MCF 10A (cell line): ENCODE results near the gene CAMTA1. TPM values are rescaled to one million over a fixed set of nuclear protein-coding genes. Genes with fewer than 3 reads are reported as not detected.

Source experiments
- BruUV-seq: library from RNA; stranded (reverse); fragments of 400-500 nt; replicated peaks from 2 replicates; lab custom pipeline; 2021; lab: Mats Ljungman, UMichigan
- CTCF ChIA-PET: fragments of 300-600 bp; sonication (Branson Sonifier 250); formaldehyde crosslinking; extraction: SDS; loops from one replicate; lab custom pipeline; 2021; ENCODE audit warnings: antibody characterized with exemption, inconsistent platforms; lab: Yijun Ruan, JAX
- POLR2A ChIA-PET: fragments of 300-600, 350-650 bp; sonication (Branson Sonifier 250); formaldehyde crosslinking; extraction: SDS; loops from one replicate; lab custom pipeline; 2020; ENCODE audit warnings: antibody characterized with exemption, inconsistent platforms; lab: Yijun Ruan, JAX
- DNase-seq: peaks from one replicate; pipeline ENCODE4 v3.0.0-alpha.2; 2018; ENCODE audit not compliant: unreplicated experiment
- H3K27ac Mint-ChIP-seq: one replicate; pipeline ENCODE4 v1.8.0; 2022; ENCODE audit warnings: mild to moderate bottlenecking, low read depth, mixed read lengths; ENCODE audit not compliant: unreplicated experiment
- H3K27me3 Mint-ChIP-seq: one replicate; pipeline ENCODE4 v1.8.0; 2022; ENCODE audit warnings: mixed read lengths; ENCODE audit not compliant: insufficient read depth, unreplicated experiment
- H3K36me3 Mint-ChIP-seq: one replicate; pipeline ENCODE4 v1.8.0; 2022; ENCODE audit warnings: mild to moderate bottlenecking, moderate library complexity, mixed read lengths; ENCODE audit not compliant: insufficient read depth, unreplicated experiment
- H3K4me1 Mint-ChIP-seq: one replicate; pipeline ENCODE4 v1.8.0; 2022; ENCODE audit warnings: mixed read lengths; ENCODE audit not compliant: insufficient read depth, unreplicated experiment
- H3K4me3 Mint-ChIP-seq: one replicate; pipeline ENCODE4 v1.8.0; 2022; ENCODE audit warnings: mild to moderate bottlenecking, moderate library complexity, mixed read lengths; ENCODE audit not compliant: unreplicated experiment
- H3K9me3 Mint-ChIP-seq: one replicate; pipeline ENCODE4 v1.8.0; 2022; ENCODE audit warnings: mixed read lengths; ENCODE audit not compliant: unreplicated experiment
- intact Hi-C: fragments of 100-400 bp; cut with micrococcal nuclease; formaldehyde crosslinking; loops from 2 replicates; pipeline ENCODE4 v1.14.1; 2022
- total RNA-seq: library from RNA; stranded (reverse); gene quantifications from 2 replicates; pipeline ENCODE4 v1.2.3, GENCODE V29; 2022
- TF ChIP-seq, protein P1 (sequence below): fragments of 200-600 bp; IDR thresholded peaks from one replicate; pipeline ENCODE4 v1.8.0; 2022; ENCODE audit warnings: antibody characterized with exemption, mild to moderate bottlenecking; ENCODE audit not compliant: unreplicated experiment

Gene CAMTA1
- total RNA-seq, 1 experiment from 2014 or later = 74.1 TPM

DNA sequence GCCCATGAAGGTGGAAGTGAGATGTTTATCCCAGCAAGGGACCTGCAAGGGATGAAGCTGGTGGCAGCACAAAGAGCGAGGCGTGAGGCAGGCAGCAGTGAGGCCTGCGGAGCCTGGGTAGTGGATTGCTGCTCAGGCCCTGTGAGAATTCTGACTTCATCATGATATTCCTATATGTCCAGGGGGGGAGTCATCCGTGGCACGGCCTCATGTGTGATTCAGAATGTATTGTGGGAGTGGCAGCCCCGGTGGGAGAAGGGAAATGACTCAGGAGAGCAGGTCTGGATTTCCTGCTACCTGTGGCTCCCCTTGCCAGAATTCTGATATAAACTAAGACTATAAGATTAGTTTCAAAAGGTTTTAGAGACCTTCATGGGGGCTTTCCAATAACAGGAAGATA, 240.9 kb downstream of the CAMTA1 start:
- no peaks in the 10 kb centered on the region for H3K9me3 Mint-ChIP-seq
- H3K36me3 Mint-ChIP-seq = no peaks in the 10 kb centered on the region
- H3K27ac Mint-ChIP-seq = no peak overlapping the region
- peaks cover 8% of the 10 kb centered on the region for H3K27me3 Mint-ChIP-seq
- no TSS peak for BruUV-seq
- no peaks in the 10 kb centered on the region for H3K4me1 Mint-ChIP-seq
- peak; percentile 59 for DNase-seq
- ChIA-PET POLR2A (no interaction called here), CTCF (interaction anchor here (0.7 to 1.6 kb wide), 2 partner anchors 44 to 221 kb away, joined by 3 to 5 read pairs; no protein-coding TSS in a partner anchor)
- intact Hi-C loops = no loop called here
- TF ChIP-seq, protein P1, sequence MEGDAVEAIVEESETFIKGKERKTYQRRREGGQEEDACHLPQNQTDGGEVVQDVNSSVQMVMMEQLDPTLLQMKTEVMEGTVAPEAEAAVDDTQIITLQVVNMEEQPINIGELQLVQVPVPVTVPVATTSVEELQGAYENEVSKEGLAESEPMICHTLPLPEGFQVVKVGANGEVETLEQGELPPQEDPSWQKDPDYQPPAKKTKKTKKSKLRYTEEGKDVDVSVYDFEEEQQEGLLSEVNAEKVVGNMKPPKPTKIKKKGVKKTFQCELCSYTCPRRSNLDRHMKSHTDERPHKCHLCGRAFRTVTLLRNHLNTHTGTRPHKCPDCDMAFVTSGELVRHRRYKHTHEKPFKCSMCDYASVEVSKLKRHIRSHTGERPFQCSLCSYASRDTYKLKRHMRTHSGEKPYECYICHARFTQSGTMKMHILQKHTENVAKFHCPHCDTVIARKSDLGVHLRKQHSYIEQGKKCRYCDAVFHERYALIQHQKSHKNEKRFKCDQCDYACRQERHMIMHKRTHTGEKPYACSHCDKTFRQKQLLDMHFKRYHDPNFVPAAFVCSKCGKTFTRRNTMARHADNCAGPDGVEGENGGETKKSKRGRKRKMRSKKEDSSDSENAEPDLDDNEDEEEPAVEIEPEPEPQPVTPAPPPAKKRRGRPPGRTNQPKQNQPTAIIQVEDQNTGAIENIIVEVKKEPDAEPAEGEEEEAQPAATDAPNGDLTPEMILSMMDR = no peak
- no peak overlapping the region for H3K4me3 Mint-ChIP-seq

DNA sequence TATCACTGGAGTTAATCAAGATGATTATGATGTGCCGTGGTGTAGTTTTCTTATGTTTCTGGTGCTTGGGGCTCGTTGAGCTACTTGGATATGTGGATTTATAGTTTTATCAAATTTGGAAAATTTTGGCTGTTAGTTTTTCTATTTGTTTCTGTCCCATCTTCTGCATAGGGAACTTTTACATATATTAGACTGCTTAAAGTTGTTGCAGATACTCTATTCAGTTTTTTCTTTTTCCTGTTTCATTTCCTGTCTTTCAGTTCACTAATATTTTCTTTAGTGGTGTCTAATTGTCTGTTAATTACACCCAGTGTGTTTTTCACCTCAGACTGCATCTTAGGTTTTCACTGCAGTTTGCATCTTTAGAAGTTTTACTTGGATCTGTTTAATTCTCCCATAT, 247.7 kb downstream of the CAMTA1 start:
- peaks cover 14% of the 10 kb centered on the region for H3K9me3 Mint-ChIP-seq
- CTCF ChIA-PET = interaction anchor here (1.4 kb wide), 1 partner anchor 10 kb away, joined by 3 read pairs; no protein-coding TSS in a partner anchor
- H3K27ac Mint-ChIP-seq = no peak overlapping the region
- POLR2A ChIA-PET = no interaction called here
- intact Hi-C loops = no loop called here
- no peaks in the 10 kb centered on the region for H3K27me3 Mint-ChIP-seq
- BruUV-seq = no TSS peak
- TF ChIP-seq, protein P1 = no peak
- DNase-seq = no peak
- no peak overlapping the region for H3K4me3 Mint-ChIP-seq
- no peaks in the 10 kb centered on the region for H3K4me1 Mint-ChIP-seq
- H3K36me3 Mint-ChIP-seq = peaks cover 7% of the 10 kb centered on the region

DNA sequence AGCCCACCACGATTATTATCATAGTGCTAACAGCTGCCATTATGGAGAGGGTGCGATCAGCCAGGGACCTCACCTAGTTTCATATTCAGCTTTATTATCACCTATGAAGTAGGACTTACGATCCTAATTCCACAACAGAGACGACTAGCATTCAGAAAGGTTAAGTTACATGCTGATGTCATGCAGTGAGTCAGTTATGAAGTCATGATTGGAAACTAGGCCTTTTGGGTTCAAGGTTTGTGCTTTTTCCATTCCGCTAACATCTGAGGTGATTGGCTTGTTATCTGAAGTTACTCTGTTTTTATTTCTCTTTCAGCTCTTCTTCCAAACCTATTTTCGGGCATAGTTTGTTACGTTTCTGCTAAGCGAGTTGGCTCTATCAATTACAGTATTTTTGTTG, 251.1 kb downstream of the CAMTA1 start:
- Mint-ChIP-seq H3K36me3 (peaks cover 7% of the 10 kb centered on the region), H3K4me1 (no peaks in the 10 kb centered on the region), H3K27ac (no peak overlapping the region), H3K4me3 (no peak overlapping the region), H3K27me3 (peaks cover 12% of the 10 kb centered on the region), H3K9me3 (peaks cover 14% of the 10 kb centered on the region)
- TF ChIP-seq, protein P1 = no peak
- intact Hi-C loops = no loop called here
- POLR2A ChIA-PET = no interaction called here
- BruUV-seq = no TSS peak
- CTCF ChIA-PET = interaction anchor here (0.6 to 1.4 kb wide), 4 partner anchors 28 to 638 kb away, joined by 3 to 4 read pairs (median 4); no protein-coding TSS in a partner anchor
- no peak for DNase-seq

DNA sequence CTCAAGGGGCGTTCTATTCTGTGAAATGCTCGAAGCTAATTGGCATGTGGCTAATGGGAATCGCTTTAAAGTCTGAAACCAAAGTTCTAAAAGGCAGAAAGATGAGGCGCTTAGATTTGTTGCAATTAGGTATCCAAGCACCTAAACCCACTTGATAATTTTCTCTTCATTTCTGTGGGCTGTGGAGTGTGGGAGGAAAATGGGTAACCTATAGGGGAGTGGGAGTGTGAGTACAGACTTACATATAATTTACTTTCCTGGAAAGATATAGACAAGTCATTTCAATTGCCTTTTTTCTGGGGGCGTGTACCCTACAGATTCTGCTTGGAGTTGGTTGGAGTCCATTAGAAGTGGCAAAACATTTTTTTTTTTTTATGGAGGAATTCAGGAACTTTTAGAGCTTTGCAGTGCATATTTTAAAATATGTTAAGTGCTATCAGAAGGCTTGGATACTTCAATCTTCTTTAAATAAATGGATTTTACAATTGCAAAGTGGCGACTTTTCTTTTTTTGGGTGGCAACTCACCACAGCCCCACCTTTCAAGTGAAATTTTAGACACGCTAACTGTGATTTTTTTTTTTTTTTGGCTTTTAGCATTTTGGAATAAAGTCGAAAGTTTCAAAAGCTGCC, 254.5 kb downstream of the CAMTA1 start:
- POLR2A ChIA-PET = interaction anchor here (0.6 kb wide), 1 partner anchor 283 kb away, joined by 5 read pairs; no protein-coding TSS in a partner anchor
- Mint-ChIP-seq H3K4me1 (no peaks in the 10 kb centered on the region), H3K27ac (no peak overlapping the region), H3K27me3 (peaks cover 18% of the 10 kb centered on the region), H3K9me3 (no peaks in the 10 kb centered on the region), H3K4me3 (no peak overlapping the region), H3K36me3 (no peaks in the 10 kb centered on the region)
- DNase-seq = no peak
- TF ChIP-seq, protein P1 = no peak
- no TSS peak for BruUV-seq
- CTCF ChIA-PET = interaction anchor here (0.5 to 4.2 kb wide), 6 partner anchors 10 to 609 kb away, joined by 3 to 79 read pairs (median 3); no protein-coding TSS in a partner anchor
- intact Hi-C loops = loop anchor here (10.0 kb wide), 1 partner anchor 245 kb away; no protein-coding TSS in a partner anchor
